Measurements from ENCODE around the gene KRTAP9-9. TPM values are rescaled to one million over a fixed set of nuclear protein-coding genes. Genes with fewer than 3 reads are reported as not detected.

KRTAP9-9 gene
- total RNA-seq, 2 experiments from 2014 or later: not detected

Other genes with a start within 250 kb of the KRTAP9-9 start
- gene KRTAP3-1, start 246.3 kb upstream of the KRTAP9-9 start, total RNA-seq: not detected
- gene KRTAP1-5, start 228.2 kb upstream of the KRTAP9-9 start, total RNA-seq: not detected
- not detected for gene KRTAP1-4, start 225.2 kb upstream of the KRTAP9-9 start, total RNA-seq
- not detected for gene KRTAP1-3, start 220.5 kb upstream of the KRTAP9-9 start, total RNA-seq
- gene KRTAP1-1, start 213.9 kb upstream of the KRTAP9-9 start, total RNA-seq: not detected
- gene KRTAP2-1, start 208.1 kb upstream of the KRTAP9-9 start, total RNA-seq: not detected
- gene KRTAP2-2, start 200.2 kb upstream of the KRTAP9-9 start, total RNA-seq: not detected
- gene KRTAP2-3, start 195.3 kb upstream of the KRTAP9-9 start, total RNA-seq: not detected
- gene KRTAP2-4, start 189.5 kb upstream of the KRTAP9-9 start, total RNA-seq: not detected
- gene KRTAP4-7, start 171.2 kb upstream of the KRTAP9-9 start, total RNA-seq: not detected
- not detected for gene KRTAP4-8, start 157.2 kb upstream of the KRTAP9-9 start, total RNA-seq
- gene KRTAP4-16, start 153.2 kb upstream of the KRTAP9-9 start, total RNA-seq: not detected
- not detected for gene KRTAP4-9, start 150.0 kb upstream of the KRTAP9-9 start, total RNA-seq
- gene KRTAP4-11, start 137.0 kb upstream of the KRTAP9-9 start, total RNA-seq: not detected
- not detected for gene KRTAP4-12, start 131.2 kb upstream of the KRTAP9-9 start, total RNA-seq
- not detected for gene KRTAP4-6, start 114.8 kb upstream of the KRTAP9-9 start, total RNA-seq
- not detected for gene KRTAP4-5, start 105.6 kb upstream of the KRTAP9-9 start, total RNA-seq
- not detected for gene KRTAP4-4, start 94.6 kb upstream of the KRTAP9-9 start, total RNA-seq
- gene KRTAP4-3, start 87.2 kb upstream of the KRTAP9-9 start, total RNA-seq: not detected
- gene KRTAP4-2, start 77.2 kb upstream of the KRTAP9-9 start, total RNA-seq: not detected
- not detected for gene KRTAP4-1, start 70.5 kb upstream of the KRTAP9-9 start, total RNA-seq
- gene KRTAP9-1, start 65.5 kb upstream of the KRTAP9-9 start, total RNA-seq: not detected
- gene KRTAP9-2, start 28.7 kb upstream of the KRTAP9-9 start, total RNA-seq: not detected
- gene KRTAP9-3, start 22.9 kb upstream of the KRTAP9-9 start, total RNA-seq: not detected
- gene KRTAP9-8, start 17.4 kb upstream of the KRTAP9-9 start, total RNA-seq: not detected
- not detected for gene KRTAP9-4, start 5.7 kb upstream of the KRTAP9-9 start, total RNA-seq
- gene KRTAP9-6, start 10.0 kb downstream of the KRTAP9-9 start, total RNA-seq: not detected
- gene KRTAP9-7, start 20.3 kb downstream of the KRTAP9-9 start, total RNA-seq: not detected
- not detected for gene KRTAP29-1, start 47.5 kb downstream of the KRTAP9-9 start, total RNA-seq
- under 1 TPM in 1 of 2 experiments, not detected in 1; 0.13 TPM for gene KRTAP16-1, start 53.9 kb downstream of the KRTAP9-9 start, total RNA-seq
- gene KRTAP17-1, start 60.3 kb downstream of the KRTAP9-9 start, total RNA-seq: not detected
- gene KRT33A, start 95.4 kb downstream of the KRTAP9-9 start, total RNA-seq: not detected
- gene KRT33B, start 114.4 kb downstream of the KRTAP9-9 start, total RNA-seq: not detected
- not detected for gene KRT34, start 126.9 kb downstream of the KRTAP9-9 start, total RNA-seq
- not detected for gene KRT31, start 142.2 kb downstream of the KRTAP9-9 start, total RNA-seq
- not detected for gene KRT37, start 169.2 kb downstream of the KRTAP9-9 start, total RNA-seq
- not detected for gene KRT38, start 185.6 kb downstream of the KRTAP9-9 start, total RNA-seq
- not detected for gene KRT32, start 212.0 kb downstream of the KRTAP9-9 start, total RNA-seq
- gene KRT35, start 225.8 kb downstream of the KRTAP9-9 start, total RNA-seq: not detected
- not detected for gene KRT36, start 234.5 kb downstream of the KRTAP9-9 start, total RNA-seq